ENCODE measurements around the gene PSMD13. TPM values are rescaled to one million over a fixed set of nuclear protein-coding genes. Genes with fewer than 3 reads are reported as not detected.

Gene PSMD13
- total and polyA plus RNA-seq, 2 donors (not counting 1 experiment from before 2014, with no cell fraction given) = 98.0 to 104 TPM

DNA sequence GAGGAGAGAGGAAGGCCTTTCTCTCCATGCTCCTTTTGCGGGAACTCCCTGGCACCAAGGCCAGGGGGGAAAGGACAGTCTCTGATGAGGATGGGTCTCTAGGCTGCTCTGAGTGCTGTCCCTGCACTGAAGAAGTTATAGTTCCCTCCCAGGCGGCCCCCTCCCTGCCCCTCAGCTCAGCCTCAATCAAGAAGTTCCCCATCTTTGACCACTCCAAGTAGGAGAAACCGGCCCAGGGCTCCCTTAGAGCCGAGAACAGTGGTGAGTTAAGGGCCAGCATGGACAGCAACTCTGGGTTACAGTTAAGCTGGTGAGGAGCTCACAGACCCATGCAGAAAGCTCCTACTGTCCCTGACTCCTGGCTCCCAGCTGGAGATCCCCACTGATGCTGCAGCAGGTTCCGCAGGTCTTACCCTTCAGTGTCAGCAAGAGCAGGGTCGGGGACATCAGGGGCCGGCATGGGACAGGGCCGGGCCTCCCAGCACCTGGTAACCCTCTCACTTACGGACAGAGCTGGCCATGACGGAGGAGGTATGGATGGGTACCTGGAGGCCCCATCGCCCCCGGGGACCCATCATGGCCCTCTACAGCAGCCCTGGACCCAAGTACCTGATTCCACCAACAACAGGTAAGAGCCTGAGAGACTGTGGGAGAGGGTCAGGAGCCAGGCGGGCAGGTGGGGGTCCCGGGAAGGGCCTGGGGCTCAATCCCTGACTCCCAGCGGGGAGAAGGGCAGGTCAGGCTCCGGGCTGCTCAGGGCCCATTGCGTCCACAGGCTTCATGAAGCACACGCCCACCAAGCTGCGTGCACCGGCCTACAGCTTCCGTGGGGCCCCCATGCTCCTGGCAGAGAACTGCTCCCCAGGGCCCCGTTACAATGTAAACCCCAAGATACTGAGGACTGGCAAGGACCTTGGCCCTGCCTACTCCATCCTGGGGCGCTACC, 39.7 kb upstream of the PSMD13 start:
- peaks cover 8% of the 10 kb centered on the region for H3K4me1 Mint-ChIP-seq
- H3K36me3 ChIP-seq (replicated peaks in 1 of 2; ENCODE audit: control extremely low read depth in 1 of 2, control insufficient read depth in 1 of 2, extremely low read depth in 1 of 2, insufficient read depth in 2 of 2, low read length in 1 of 2) = peaks cover 0 to 5% of the 10 kb centered on the region in 2 experiments
- H3K27ac Mint-ChIP-seq = no peak overlapping the region
- ChIA-PET CTCF (no interaction called here), POLR2A (interaction anchor here (0.6 to 1.6 kb wide), 2 partner anchors 10 to 61 kb away, joined by 3 read pairs; partner anchors contain the start of genes BET1L and RIC8A)
- peaks cover 0 to 3% of the 10 kb centered on the region in 2 donors for H3K4me1 ChIP-seq (ENCODE audit: control insufficient read depth in 2 of 2, insufficient read depth in 2 of 2, low read length in 2 of 2)
- no peak overlapping the region for H3K4me3 Mint-ChIP-seq
- no peaks in the 10 kb centered on the region for H3K79me2 ChIP-seq (ENCODE audit: control insufficient read depth, insufficient read depth, low read length)
- H3K27me3 Mint-ChIP-seq = no peaks in the 10 kb centered on the region
- peaks cover 6% of the 10 kb centered on the region for H4K20me1 ChIP-seq (ENCODE audit: control insufficient read depth, insufficient read depth, low read length, poor library complexity, severe bottlenecking)
- WGBS (ENCODE audit: insufficient coverage) = 94% methylated on average over 18 of the region's 23 CpGs
- H3K9me3 ChIP-seq (ENCODE audit: control extremely low read depth in 1 of 3, control insufficient read depth in 2 of 3, insufficient read depth in 1 of 3, low read length in 2 of 3) = no peaks in the 10 kb centered on the region
- no peak overlapping the region for H2AFZ ChIP-seq (ENCODE audit: insufficient read depth, low read depth, low read length, poor library complexity, severe bottlenecking)
- H3K9ac ChIP-seq (ENCODE audit: low read length) = no peak overlapping the region
- intact Hi-C loops (cut with micrococcal nuclease) = no loop called here
- DNase-seq (no peak), ATAC-seq (ENCODE audit: low read depth) (no peak)
- no peak for TF ChIP-seq EZH2 (IDR thresholded peaks at IDR 0.05; ENCODE audit: borderline replicate concordance, insufficient read depth, low read depth, low read length, poor library complexity, severe bottlenecking)
- TF ChIP-seq, protein P1, sequence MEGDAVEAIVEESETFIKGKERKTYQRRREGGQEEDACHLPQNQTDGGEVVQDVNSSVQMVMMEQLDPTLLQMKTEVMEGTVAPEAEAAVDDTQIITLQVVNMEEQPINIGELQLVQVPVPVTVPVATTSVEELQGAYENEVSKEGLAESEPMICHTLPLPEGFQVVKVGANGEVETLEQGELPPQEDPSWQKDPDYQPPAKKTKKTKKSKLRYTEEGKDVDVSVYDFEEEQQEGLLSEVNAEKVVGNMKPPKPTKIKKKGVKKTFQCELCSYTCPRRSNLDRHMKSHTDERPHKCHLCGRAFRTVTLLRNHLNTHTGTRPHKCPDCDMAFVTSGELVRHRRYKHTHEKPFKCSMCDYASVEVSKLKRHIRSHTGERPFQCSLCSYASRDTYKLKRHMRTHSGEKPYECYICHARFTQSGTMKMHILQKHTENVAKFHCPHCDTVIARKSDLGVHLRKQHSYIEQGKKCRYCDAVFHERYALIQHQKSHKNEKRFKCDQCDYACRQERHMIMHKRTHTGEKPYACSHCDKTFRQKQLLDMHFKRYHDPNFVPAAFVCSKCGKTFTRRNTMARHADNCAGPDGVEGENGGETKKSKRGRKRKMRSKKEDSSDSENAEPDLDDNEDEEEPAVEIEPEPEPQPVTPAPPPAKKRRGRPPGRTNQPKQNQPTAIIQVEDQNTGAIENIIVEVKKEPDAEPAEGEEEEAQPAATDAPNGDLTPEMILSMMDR (IDR thresholded peaks at IDR 0.05) = no peak
- no peak overlapping the region for H3K27ac ChIP-seq (ENCODE audit: low read length in 2 of 2)
- no peak overlapping the region for H3K4me3 ChIP-seq (ENCODE audit: control extremely low read depth in 1 of 5, extremely low read depth in 1 of 5, insufficient read depth in 1 of 5, low read depth in 2 of 5, low read length in 4 of 5)
- no peaks in the 10 kb centered on the region for H3K9me3 Mint-ChIP-seq (ENCODE audit: insufficient read depth)
- no peaks in the 10 kb centered on the region for H3K27me3 ChIP-seq (replicated peaks in 1 of 4; ENCODE audit: control extremely low read depth in 1 of 4, control insufficient read depth in 3 of 4, insufficient read depth in 4 of 4, low read length in 3 of 4)
- no peak overlapping the region for H3K4me2 ChIP-seq (replicated peaks; ENCODE audit: low read depth, low read length, poor library complexity, severe bottlenecking)

DNA sequence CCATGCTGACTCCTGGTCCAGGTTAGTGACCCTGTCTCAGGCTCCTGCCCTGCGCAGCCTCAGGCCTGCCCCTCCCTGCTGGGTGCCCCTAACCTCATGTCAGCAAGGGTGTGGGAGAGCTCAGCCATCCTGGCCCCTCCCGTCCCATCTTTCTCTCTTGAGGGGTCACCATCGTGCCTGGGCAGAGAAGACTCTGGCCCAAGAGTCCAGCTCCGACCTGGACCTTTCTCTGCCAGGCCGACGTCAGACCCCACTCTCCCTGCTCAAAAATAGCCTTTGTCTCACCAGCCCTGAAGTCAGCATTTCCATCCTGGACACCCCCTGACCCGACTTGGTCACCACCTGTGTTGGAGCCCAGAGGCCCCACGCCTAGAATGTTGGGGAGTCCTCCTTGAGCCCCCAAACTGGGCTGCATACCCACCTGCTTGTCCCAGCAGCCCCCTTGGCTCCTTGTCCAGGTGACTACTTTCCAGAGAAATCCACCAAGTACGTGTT, 39.0 kb upstream of the PSMD13 start:
- H3K79me2 ChIP-seq (ENCODE audit: control insufficient read depth, insufficient read depth, low read length) = peaks cover 4% of the 10 kb centered on the region
- DNase-seq = no peak
- no peak overlapping the region for H2AFZ ChIP-seq (ENCODE audit: insufficient read depth, low read depth, low read length, poor library complexity, severe bottlenecking)
- peaks cover 0 to 5% of the 10 kb centered on the region in 2 experiments for H3K36me3 ChIP-seq (replicated peaks in 1 of 2; ENCODE audit: control extremely low read depth in 1 of 2, control insufficient read depth in 1 of 2, extremely low read depth in 1 of 2, insufficient read depth in 2 of 2, low read length in 1 of 2)
- no peak overlapping the region for H3K27ac ChIP-seq (ENCODE audit: low read length in 2 of 2)
- Mint-ChIP-seq H3K4me3 (no peak overlapping the region), H3K9me3 (ENCODE audit: insufficient read depth) (no peaks in the 10 kb centered on the region), H3K4me1 (peaks cover 12% of the 10 kb centered on the region), H3K27ac (no peak overlapping the region), H3K27me3 (no peaks in the 10 kb centered on the region)
- peaks cover 0 to 3% of the 10 kb centered on the region in 2 donors for H3K4me1 ChIP-seq (ENCODE audit: control insufficient read depth in 2 of 2, insufficient read depth in 2 of 2, low read length in 2 of 2)
- H3K9ac ChIP-seq (ENCODE audit: low read length) = no peak overlapping the region
- intact Hi-C loops (cut with micrococcal nuclease) = no loop called here
- no peak overlapping the region for H3K4me3 ChIP-seq (ENCODE audit: control extremely low read depth in 1 of 5, extremely low read depth in 1 of 5, insufficient read depth in 1 of 5, low read depth in 2 of 5, low read length in 4 of 5)
- no peak for ATAC-seq (ENCODE audit: low read depth)
- 93% methylated on average over 9 of the region's 9 CpGs for WGBS (ENCODE audit: insufficient coverage)
- H3K9me3 ChIP-seq (ENCODE audit: control extremely low read depth in 1 of 3, control insufficient read depth in 2 of 3, insufficient read depth in 1 of 3, low read length in 2 of 3) = no peaks in the 10 kb centered on the region
- ChIA-PET POLR2A (interaction anchor here (1.6 kb wide), 1 partner anchor 10 kb away, joined by 3 read pairs; the partner anchor contains the start of genes BET1L and RIC8A), CTCF (no interaction called here)
- peaks cover 13% of the 10 kb centered on the region for H4K20me1 ChIP-seq (ENCODE audit: control insufficient read depth, insufficient read depth, low read length, poor library complexity, severe bottlenecking)
- no peak overlapping the region for H3K4me2 ChIP-seq (replicated peaks; ENCODE audit: low read depth, low read length, poor library complexity, severe bottlenecking)
- H3K27me3 ChIP-seq (replicated peaks in 1 of 4; ENCODE audit: control extremely low read depth in 1 of 4, control insufficient read depth in 3 of 4, insufficient read depth in 4 of 4, low read length in 3 of 4) = no peaks in the 10 kb centered on the region
- TF ChIP-seq EZH2 (IDR thresholded peaks at IDR 0.05; ENCODE audit: borderline replicate concordance, insufficient read depth, low read depth, low read length, poor library complexity, severe bottlenecking) = no peak
- TF ChIP-seq, protein P1 (IDR thresholded peaks at IDR 0.05) = no peak

Measured in B cell (primary cell).